ENCODE measurements around the gene ANAPC2. TPM values are rescaled to one million over a fixed set of nuclear protein-coding genes. Genes with fewer than 3 reads are reported as not detected.

ANAPC2 gene
- polyA plus RNA-seq, 3 donors = 1.9 to 76.8 (median 2.0) TPM

GRCh38 chr9:137162505-137163364 lies 25.6 kb downstream of the ANAPC2 start:
- 10% methylated on average over 70 of the region's 74 CpGs for WGBS (ENCODE audit: insufficient coverage)
- Histone ChIP-seq H3K79me2 (ENCODE audit: insufficient read depth, low read length) (no peaks in the 10 kb centered on the region), H3K4me3 (replicated peaks in 1 of 3; ENCODE audit: low read depth in 2 of 3, low read length in 3 of 3) (peak overlapping the region in 2 of 3 experiments; percentile 7 to 44), H3K9ac (ENCODE audit: insufficient read depth, low read length, poor library complexity, severe bottlenecking) (no peak overlapping the region), H3K27me3 (ENCODE audit: control insufficient read depth in 2 of 2, insufficient read depth in 2 of 2, low read length in 2 of 2) (peaks cover 8 to 92% of the 10 kb centered on the region in 2 donors), H2AFZ (ENCODE audit: insufficient read depth, low read depth, low read length, poor library complexity, severe bottlenecking) (peak overlapping the region; percentile 46), H3K9me3 (replicated peaks in 1 of 2; ENCODE audit: control insufficient read depth in 1 of 2, insufficient read depth in 1 of 2, low read length in 2 of 2) (peaks cover 0 to 12% of the 10 kb centered on the region in 2 donors), H3K4me1 (ENCODE audit: control insufficient read depth in 1 of 2, insufficient read depth in 2 of 2, low read length in 2 of 2) (peaks cover 3 to 10% of the 10 kb centered on the region in 2 donors), H3K36me3 (replicated peaks in 1 of 2; ENCODE audit: control insufficient read depth in 1 of 2, insufficient read depth in 2 of 2, low read length in 2 of 2) (no peaks in the 10 kb centered on the region), H4K20me1 (ENCODE audit: insufficient read depth, low read length) (no peaks in the 10 kb centered on the region), H3K4me2 (replicated peaks; ENCODE audit: extremely low read depth, low read length, poor library complexity, severe bottlenecking) (peak overlapping the region; percentile 58), H3K27ac (ENCODE audit: low read depth in 1 of 2, low read length in 2 of 2) (no peak overlapping the region)
- peaks cover 0 to 20% (median 5%) of the 10 kb centered on the region in 7 donors for H3K9me3 Mint-ChIP-seq
- intact Hi-C loops (cut with micrococcal nuclease) = no loop called here
- DNase-seq = no peak
- peaks cover 6% of the 10 kb centered on the region for H3K4me1 Mint-ChIP-seq
- TF ChIP-seq CTCF (IDR thresholded peaks at IDR 0.05) = no peak
- peak overlapping the region; percentile 48 to 84 for H3K4me3 Mint-ChIP-seq
- no peak overlapping the region for H3K27ac Mint-ChIP-seq
- peaks cover 70 to 97% (median 87%) of the 10 kb centered on the region in 3 donors for H3K27me3 Mint-ChIP-seq (ENCODE audit: low read depth in 3 of 3)
- H3K36me3 Mint-ChIP-seq = no peaks in the 10 kb centered on the region

GRCh38 chr9:137161558-137162486 lies 26.5 kb downstream of the ANAPC2 start:
- no peaks in the 10 kb centered on the region for H4K20me1 ChIP-seq (ENCODE audit: insufficient read depth, low read length)
- peaks cover 3 to 13% of the 10 kb centered on the region in 2 donors for H3K4me1 ChIP-seq (ENCODE audit: control insufficient read depth in 1 of 2, insufficient read depth in 2 of 2, low read length in 2 of 2)
- H3K27me3 ChIP-seq (ENCODE audit: control insufficient read depth in 2 of 2, insufficient read depth in 2 of 2, low read length in 2 of 2) = peaks cover 8 to 96% of the 10 kb centered on the region in 2 donors
- no peak for DNase-seq
- Mint-ChIP-seq H3K4me3 (peak overlapping the region in 1 of 2 donors; percentile 51), H3K4me1 (peaks cover 6% of the 10 kb centered on the region), H3K27ac (no peak overlapping the region), H3K9me3 (peaks cover 0 to 23% (median 7%) of the 10 kb centered on the region in 7 donors), H3K27me3 (ENCODE audit: low read depth in 3 of 3) (peaks cover 74 to 98% (median 89%) of the 10 kb centered on the region in 3 donors), H3K36me3 (no peaks in the 10 kb centered on the region)
- intact Hi-C loops (cut with micrococcal nuclease) = no loop called here
- no peak overlapping the region for H3K4me2 ChIP-seq (replicated peaks; ENCODE audit: extremely low read depth, low read length, poor library complexity, severe bottlenecking)
- no peak overlapping the region for H2AFZ ChIP-seq (ENCODE audit: insufficient read depth, low read depth, low read length, poor library complexity, severe bottlenecking)
- peaks cover 4 to 17% of the 10 kb centered on the region in 2 donors for H3K9me3 ChIP-seq (replicated peaks in 1 of 2; ENCODE audit: control insufficient read depth in 1 of 2, insufficient read depth in 1 of 2, low read length in 2 of 2)
- no peak overlapping the region for H3K9ac ChIP-seq (ENCODE audit: insufficient read depth, low read length, poor library complexity, severe bottlenecking)
- no peaks in the 10 kb centered on the region for H3K36me3 ChIP-seq (replicated peaks in 1 of 2; ENCODE audit: control insufficient read depth in 1 of 2, insufficient read depth in 2 of 2, low read length in 2 of 2)
- no peaks in the 10 kb centered on the region for H3K79me2 ChIP-seq (ENCODE audit: insufficient read depth, low read length)
- TF ChIP-seq CTCF (IDR thresholded peaks at IDR 0.05) = no peak
- H3K27ac ChIP-seq (ENCODE audit: low read depth in 1 of 2, low read length in 2 of 2) = no peak overlapping the region
- WGBS (ENCODE audit: insufficient coverage) = 5% methylated on average over 44 of the region's 71 CpGs
- no peak overlapping the region for H3K4me3 ChIP-seq (replicated peaks in 1 of 3; ENCODE audit: low read depth in 2 of 3, low read length in 3 of 3)

All from CD14-positive monocyte (primary cell).